Measurements from ENCODE around the gene ITPR2.
"Not testable (repeated sequence)": the region's sequence is repeated elsewhere in the genome, so short reads cannot be mapped to it uniquely, and the experiment has no call there.

The ITPR2 gene

GRCh38 chr12:26434299-26435068, 398.5 kb downstream of the ITPR2 start:
- FAIRE-seq, result peak; percentile 94
- peak; percentile 64 for DNase-seq (ENCODE audit: insufficient read length, low spot score)

DNA sequence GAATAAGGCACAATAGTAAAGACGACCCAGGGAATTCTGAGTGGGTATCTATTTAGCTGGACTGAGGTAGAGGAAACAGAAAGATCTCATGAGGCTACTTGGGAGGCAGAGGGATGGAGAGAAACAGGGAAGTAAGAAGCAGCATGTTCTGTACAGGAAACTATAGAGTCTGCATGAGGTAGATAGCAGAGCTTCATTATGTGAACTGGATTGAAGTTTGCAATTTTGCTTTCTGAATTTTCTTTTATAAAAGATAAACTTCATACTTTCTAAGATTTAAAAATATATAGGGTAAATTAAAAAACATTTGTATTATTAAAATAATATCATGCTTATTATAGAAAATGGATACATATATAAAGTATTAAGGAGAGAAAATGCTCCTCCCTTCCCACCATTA, 399.3 kb downstream of the ITPR2 start:
- not testable (repeated sequence) for FAIRE-seq; DNase-seq (ENCODE audit: insufficient read length, low spot score)

DNA sequence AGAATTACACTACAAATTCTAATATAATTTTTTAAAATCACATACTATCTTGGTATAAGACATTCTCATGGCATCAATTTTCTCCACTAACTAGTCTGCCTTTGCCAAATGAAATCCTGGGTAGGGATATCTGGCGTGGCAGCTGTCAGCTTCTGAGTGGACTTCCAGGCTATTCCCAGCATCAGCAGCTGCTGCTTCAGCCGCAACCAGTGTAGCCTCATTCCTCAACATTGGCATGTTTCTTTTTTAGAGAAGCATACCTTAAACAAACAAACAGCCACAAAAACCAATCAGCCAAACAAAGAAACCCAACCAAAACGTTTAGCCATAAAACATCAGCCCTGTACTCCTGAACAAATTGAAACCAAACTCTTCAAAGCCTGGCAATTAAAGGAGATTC, 401.8 kb downstream of the ITPR2 start:
- no peak for FAIRE-seq
- no peak for DNase-seq (ENCODE audit: insufficient read length, low spot score)

DNA sequence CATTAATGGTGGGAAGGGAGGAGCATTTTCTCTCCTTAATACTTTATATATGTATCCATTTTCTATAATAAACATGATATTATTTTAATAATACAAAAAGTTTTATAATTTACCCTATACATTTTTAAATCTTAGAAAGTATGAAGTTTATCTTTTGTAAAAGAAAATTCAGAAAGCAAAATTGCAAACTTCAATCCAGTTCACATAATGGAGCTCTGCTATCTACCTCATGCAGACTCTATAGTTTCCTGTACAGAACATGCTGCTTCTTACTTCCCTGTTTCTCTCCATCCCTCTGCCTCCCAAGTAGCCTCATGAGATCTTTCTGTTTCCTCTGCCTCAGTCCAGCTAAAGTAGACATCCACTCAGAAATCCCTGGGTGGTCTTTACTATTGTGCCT, 402.4 kb downstream of the ITPR2 start:
- not testable (repeated sequence) for DNase-seq (ENCODE audit: insufficient read length, low spot score); FAIRE-seq

DNA sequence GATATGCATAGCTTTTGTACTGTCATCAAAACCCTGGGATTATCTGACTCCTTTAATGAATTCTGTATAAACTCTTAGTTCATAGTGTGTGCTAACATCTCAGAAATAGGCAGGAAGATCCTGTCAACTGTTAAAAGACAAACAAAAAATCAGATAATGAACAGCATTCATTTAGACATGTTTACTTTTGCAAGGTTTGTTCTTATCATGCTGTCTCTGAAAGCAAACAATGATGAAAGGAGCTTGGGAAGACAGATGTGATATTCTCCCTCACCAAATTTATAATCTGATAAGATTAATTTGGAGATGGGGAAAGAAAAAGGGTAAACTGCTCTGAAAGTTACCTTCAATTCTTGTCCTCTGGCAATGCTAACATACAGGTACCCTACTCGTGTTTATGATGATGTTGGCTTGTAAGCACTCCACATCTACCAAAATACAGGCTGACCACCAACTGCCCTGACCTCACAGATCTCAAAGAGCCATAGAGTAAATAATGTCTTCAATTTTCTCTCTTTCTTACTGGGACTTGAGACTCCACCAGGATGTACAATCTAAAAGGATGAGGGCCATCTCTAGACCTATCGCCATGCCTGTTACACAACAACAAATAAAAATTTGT, 403.8 kb downstream of the ITPR2 start:
- no peak for DNase-seq (ENCODE audit: insufficient read length, low spot score)
- FAIRE-seq, result no peak

GRCh38 chr12:26428420-26428819, 404.6 kb downstream of the ITPR2 start:
- no peak for DNase-seq (ENCODE audit: insufficient read length, low spot score)
- FAIRE-seq, result no peak

DNA sequence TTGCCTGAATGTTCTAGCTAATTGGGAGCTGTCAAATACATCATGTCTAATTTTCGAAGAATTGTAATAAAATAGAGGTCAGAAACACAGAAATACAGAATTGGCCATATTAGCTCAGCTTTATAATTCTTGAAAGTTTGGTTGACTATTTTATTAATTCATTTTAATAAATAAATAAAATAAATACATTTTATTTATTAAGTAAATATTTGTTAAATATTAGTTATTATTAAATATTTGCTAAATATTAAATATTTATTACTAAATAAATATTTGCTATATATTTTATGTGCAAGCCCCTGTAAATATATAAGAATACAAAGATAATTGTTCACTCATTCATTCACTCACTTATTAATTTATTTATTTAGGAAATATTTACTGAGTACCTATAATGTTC, 406.3 kb downstream of the ITPR2 start:
- no peak for FAIRE-seq
- no peak for DNase-seq (ENCODE audit: insufficient read length, low spot score)

- FAIRE-seq (no peak), DNase-seq (ENCODE audit: insufficient read length, low spot score) (no peak)
Measured at GRCh38 chr12:26425587-26426260, 407.3 kb downstream of the ITPR2 start.

DNA sequence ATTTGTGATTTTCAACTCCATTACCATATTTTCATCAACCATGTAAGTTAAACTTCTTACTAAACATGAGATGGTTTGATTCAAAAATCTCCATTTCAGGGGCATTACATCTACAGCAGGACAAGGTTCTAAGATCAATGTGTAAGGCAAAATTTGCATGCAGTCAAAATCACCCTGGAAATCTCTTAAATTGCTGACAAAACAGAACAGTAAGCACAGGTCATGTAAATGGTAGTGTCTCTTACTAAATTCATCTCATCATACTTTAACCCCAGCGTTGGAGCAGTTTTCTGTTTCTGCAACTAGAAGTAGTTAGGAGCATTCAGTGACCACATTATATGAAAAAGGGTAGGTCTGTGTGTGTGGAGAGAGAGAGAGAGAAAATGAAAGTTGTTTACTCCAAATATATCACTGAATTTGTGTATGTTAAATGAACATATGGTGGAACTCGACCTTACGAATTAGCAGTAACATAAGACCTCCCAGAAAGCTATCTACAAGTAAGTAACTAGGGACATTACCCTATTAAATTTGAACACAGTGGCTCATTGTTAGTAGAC, 410.1 kb downstream of the ITPR2 start:
- DNase-seq (ENCODE audit: insufficient read length, low spot score) (no peak), FAIRE-seq (no peak)

- DNase-seq (ENCODE audit: insufficient read length, low spot score) (no peak), FAIRE-seq (no peak)
Measured at GRCh38 chr12:26416550-26416949, 416.4 kb downstream of the ITPR2 start.

DNA sequence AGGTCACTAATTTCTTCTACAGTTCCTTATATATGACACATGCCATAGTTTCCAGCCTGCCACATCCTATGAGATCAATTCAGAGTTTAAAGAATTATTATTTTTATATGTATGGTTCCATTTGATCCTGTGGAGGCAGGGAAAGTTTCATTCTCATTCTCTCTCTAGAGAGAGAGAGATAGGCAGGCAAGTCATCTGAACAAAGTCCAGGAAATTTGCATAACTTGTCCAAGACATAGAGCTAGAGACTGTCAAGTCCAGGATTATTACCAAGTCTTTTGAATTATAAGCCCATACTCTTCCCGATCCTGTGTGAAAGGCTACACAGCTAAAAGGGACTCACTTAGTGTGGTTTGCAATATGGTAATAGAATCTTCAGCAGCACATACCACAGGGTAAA, 422.3 kb downstream of the ITPR2 start:
- no peak for FAIRE-seq
- no peak for DNase-seq (ENCODE audit: insufficient read length, low spot score)

DNA sequence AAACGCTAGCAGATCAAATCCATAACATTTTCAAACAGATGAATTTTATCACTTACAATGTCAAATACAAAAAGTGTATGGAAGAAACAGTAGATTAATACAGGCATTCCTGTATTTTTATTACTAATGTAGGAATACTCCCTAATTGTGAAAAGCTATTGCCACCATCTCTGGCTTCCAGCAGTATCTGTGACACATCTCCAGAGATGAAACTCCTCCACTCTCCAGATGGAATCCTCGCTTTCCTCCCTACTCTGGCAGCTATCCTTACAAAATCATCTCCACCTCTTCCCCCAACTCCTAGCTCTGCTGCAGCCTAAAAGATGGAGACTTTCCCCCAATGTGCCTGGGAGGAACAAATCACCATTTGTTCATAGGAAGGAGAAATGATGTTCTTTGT, 426.2 kb downstream of the ITPR2 start:
- no peak for FAIRE-seq
- no peak for DNase-seq (ENCODE audit: insufficient read length, low spot score)

- DNase-seq (ENCODE audit: insufficient read length, low spot score) (no peak), FAIRE-seq (no peak)
Measured at GRCh38 chr12:26406391-26406790, 426.6 kb downstream of the ITPR2 start.

DNA sequence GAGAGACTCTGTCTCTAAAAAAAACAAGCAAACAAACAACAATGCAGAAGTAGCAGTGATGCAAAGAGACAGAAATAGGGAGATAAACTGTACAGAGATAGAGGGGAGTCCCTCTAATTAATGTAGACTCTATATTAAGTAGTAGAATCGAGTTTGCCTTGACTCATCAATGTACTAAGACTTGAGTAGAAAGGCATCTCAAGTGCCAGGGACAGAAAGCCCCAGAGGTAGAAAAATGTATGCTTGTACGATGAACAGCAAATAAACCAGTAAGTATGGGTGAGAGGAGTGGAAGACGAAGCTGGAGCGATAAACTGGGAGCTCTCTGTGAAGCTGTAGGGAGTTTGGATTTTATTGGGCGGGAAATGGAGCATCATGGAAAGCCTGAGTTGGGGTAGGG, 429.4 kb downstream of the ITPR2 start:
- FAIRE-seq (no peak), DNase-seq (ENCODE audit: insufficient read length, low spot score) (no peak)

DNA sequence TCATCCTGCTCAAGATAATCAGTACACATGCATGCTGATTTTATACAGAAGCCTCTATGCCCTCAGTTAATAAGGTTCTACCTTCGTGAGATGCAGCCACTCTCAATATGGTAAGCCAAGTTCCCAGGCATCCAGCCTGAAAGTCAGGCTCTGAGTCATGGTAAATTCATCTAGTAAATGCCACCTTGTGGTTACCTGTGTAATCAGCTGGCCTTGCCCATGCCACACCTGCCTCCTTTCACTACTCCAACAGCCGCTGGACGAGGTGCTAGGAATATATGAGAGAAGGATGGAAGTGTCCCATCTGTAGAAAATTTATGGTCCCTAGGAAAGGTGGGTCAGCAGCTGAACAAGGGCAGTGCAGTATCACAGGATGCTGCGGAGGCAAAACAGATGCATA, 430.3 kb downstream of the ITPR2 start:
- FAIRE-seq, result peak; percentile 52
- DNase-seq (ENCODE audit: insufficient read length, low spot score), result no peak

- no peak for FAIRE-seq
- DNase-seq (ENCODE audit: insufficient read length, low spot score), result no peak
Measured at GRCh38 chr12:26401874-26402273, 431.1 kb downstream of the ITPR2 start.

- DNase-seq (ENCODE audit: insufficient read length, low spot score), result no peak
Measured at GRCh38 chr12:26400627-26401026, 432.4 kb downstream of the ITPR2 start.

DNA sequence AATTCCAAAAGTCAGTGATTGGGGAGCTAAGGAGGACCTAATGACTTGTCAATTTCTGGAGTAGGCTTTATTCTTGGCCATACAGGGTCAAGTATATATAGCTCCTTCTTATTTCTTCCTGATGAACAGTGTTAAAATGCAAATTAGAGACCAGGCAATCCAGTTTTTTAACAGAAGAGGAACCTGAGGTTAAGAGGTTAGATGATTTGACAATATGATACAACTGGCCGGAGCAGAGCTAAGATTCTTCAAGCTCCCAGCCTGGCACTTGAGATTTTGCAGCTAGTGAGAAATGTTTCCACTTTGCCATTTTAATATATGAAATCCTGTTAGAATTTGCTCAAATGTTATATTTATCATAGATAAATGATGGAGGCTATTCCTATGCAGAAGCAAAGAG, 433.6 kb downstream of the ITPR2 start:
- DNase-seq (ENCODE audit: insufficient read length, low spot score) (no peak), FAIRE-seq (no peak)

More at GRCh38 chr12:26400627-26401026, 432.4 kb downstream of the ITPR2 start:
- no peak for FAIRE-seq

- DNase-seq (ENCODE audit: insufficient read length, low spot score) (no peak), FAIRE-seq (no peak)
Measured at GRCh38 chr12:26396402-26396801, 436.6 kb downstream of the ITPR2 start.

GRCh38 chr12:26389343-26389742, 443.7 kb downstream of the ITPR2 start:
- DNase-seq (ENCODE audit: insufficient read length, low spot score), result no peak
- FAIRE-seq, result no peak

GRCh38 chr12:26384536-26384935, 448.5 kb downstream of the ITPR2 start:
- DNase-seq (ENCODE audit: insufficient read length, low spot score), result no peak
- FAIRE-seq, result no peak

DNA sequence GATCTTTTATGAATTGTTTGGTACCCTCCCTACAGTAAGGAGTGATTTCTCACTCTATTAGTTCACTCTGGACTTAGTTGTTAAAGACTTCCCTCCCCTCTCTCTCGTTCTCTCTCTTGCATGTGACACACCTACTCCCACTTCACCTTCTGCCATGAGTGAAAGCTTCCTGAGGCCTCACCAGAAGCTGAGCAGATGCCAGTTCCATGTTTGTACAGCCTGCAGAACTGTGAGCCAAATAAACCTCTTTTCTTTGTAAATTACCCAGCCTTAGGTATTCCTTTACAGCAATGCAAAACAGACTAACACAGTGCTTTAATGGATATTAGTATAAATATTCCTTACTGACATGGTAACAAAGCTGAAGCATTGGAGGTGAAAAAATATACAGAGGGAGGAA, 450.0 kb downstream of the ITPR2 start:
- FAIRE-seq, result no peak

More for the DNA sequence above, 450.0 kb downstream of the ITPR2 start:
- DNase-seq (ENCODE audit: insufficient read length, low spot score), result no peak
